ENCODE measurements around the gene GSS. TPM values are rescaled to one million over a fixed set of nuclear protein-coding genes. Genes with fewer than 3 reads are reported as not detected.

GSS gene
- total RNA-seq: 64.8 and 71.8 TPM in 2 replicates

- H3K4me3 ChIP-seq (ENCODE audit: low read depth, low read length): peak within 1 kb of the TSS; percentile 67
- no peaks in the 10 kb centered on the region for H3K36me3 ChIP-seq (ENCODE audit: control insufficient read depth, insufficient read depth, low read length)
- TF ChIP-seq CTCF (IDR thresholded peaks at IDR 0.05; ENCODE audit: insufficient read depth, low read length, poor library complexity, severe bottlenecking): peak; percentile 60
- DNase-seq (ENCODE audit: low read depth): no peak
- no peaks in the 10 kb centered on the region for H3K27me3 ChIP-seq (ENCODE audit: control insufficient read depth, insufficient read depth, low read length)
Observed at GRCh38 chr20:34955231-34956040, at the start of gene GSS, which contains the start of gene MYH7B. TSS of gene GSS (minus strand) at chr20:34955806. CDS start at chr20:34951852, 3,954 bp downstream. TSS of gene MYH7B (plus strand) at chr20:34955868. CDS start at chr20:34978006, 22,138 bp downstream.

- peaks cover 5% of the 10 kb centered on the region for H3K36me3 ChIP-seq (ENCODE audit: control insufficient read depth, insufficient read depth, low read length)
- no peak overlapping the region for H3K4me3 ChIP-seq (ENCODE audit: low read depth, low read length)
- no peak for TF ChIP-seq CTCF (IDR thresholded peaks at IDR 0.05; ENCODE audit: insufficient read depth, low read length, poor library complexity, severe bottlenecking)
- no peak for DNase-seq (ENCODE audit: low read depth)
- no peaks in the 10 kb centered on the region for H3K27me3 ChIP-seq (ENCODE audit: control insufficient read depth, insufficient read depth, low read length)
Observed at GRCh38 chr20:35004749-35005462, 49.3 kb upstream of the GSS start.

- peaks cover 5% of the 10 kb centered on the region for H3K36me3 ChIP-seq (ENCODE audit: control insufficient read depth, insufficient read depth, low read length)
- DNase-seq (ENCODE audit: low read depth): no peak
- no peak for TF ChIP-seq CTCF (IDR thresholded peaks at IDR 0.05; ENCODE audit: insufficient read depth, low read length, poor library complexity, severe bottlenecking)
- no peaks in the 10 kb centered on the region for H3K27me3 ChIP-seq (ENCODE audit: control insufficient read depth, insufficient read depth, low read length)
- no peak overlapping the region for H3K4me3 ChIP-seq (ENCODE audit: low read depth, low read length)
Observed at GRCh38 chr20:35004051-35004725, 48.6 kb upstream of the GSS start.

DNA sequence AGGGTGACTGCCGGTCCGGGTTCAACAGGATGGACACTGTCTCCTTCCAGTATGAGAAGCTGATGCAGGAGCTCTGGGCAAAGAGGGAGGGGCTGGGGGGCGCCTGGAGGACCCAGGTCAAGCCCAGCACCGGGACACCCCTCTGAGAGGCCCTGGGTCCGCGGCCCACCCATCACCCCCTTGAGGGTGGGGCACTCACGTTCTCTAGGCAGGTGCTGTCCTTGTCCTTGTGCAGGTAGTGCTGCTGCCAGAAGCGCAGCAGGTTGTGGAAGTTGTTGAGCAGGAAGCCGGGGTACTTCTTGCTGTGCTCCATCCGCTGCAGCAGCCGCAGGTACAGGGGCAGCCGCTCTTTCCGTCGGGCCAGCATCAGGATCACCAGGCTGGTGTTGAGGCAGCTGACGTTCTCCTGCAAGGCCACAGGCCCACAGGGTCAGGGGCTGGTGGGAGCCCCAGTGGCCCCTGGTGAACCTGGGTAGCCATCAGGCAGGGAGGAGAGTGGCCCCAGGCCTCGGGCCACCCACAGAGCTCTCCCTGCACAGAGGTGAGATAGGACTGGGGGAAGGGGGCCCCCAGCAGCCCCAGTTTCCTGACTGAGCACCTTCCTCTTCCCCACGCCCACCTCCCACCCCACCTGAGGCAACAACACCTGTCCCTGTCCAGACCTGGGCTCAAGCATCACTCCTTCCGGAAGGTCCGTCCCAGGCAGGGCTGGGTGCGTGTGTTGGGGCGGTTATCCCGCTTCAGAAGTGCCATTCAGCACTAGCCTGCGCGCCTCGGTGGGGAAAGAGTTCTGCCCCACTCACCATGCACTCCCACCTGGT lies 47.8 kb upstream of the GSS start:
- no peak for TF ChIP-seq CTCF (IDR thresholded peaks at IDR 0.05; ENCODE audit: insufficient read depth, low read length, poor library complexity, severe bottlenecking)

GRCh38 chr20:35002426-35003210 lies 47.0 kb upstream of the GSS start:
- no peak overlapping the region for H3K4me3 ChIP-seq (ENCODE audit: low read depth, low read length)
- DNase-seq (ENCODE audit: low read depth): no peak
- TF ChIP-seq CTCF (IDR thresholded peaks at IDR 0.05; ENCODE audit: insufficient read depth, low read length, poor library complexity, severe bottlenecking): no peak
- no peaks in the 10 kb centered on the region for H3K27me3 ChIP-seq (ENCODE audit: control insufficient read depth, insufficient read depth, low read length)
- H3K36me3 ChIP-seq (ENCODE audit: control insufficient read depth, insufficient read depth, low read length): peaks cover 5% of the 10 kb centered on the region

More for the DNA sequence above, 47.8 kb upstream of the GSS start:
- Histone ChIP-seq H3K27me3 (ENCODE audit: control insufficient read depth, insufficient read depth, low read length) (no peaks in the 10 kb centered on the region), H3K4me3 (ENCODE audit: low read depth, low read length) (no peak overlapping the region), H3K36me3 (ENCODE audit: control insufficient read depth, insufficient read depth, low read length) (peaks cover 5% of the 10 kb centered on the region)
- DNase-seq (ENCODE audit: low read depth): no peak
